Measurements from ENCODE around the gene SLC31A1. TPM values are rescaled to one million over a fixed set of nuclear protein-coding genes. Genes with fewer than 3 reads are reported as not detected.

The SLC31A1 gene
- total RNA-seq (2022; extraction: Qiagen RNA extraction; ENCODE audit: low read depth), result 21.4 to 26.1 TPM (median 23.4 TPM) in 5 replicates

DNA sequence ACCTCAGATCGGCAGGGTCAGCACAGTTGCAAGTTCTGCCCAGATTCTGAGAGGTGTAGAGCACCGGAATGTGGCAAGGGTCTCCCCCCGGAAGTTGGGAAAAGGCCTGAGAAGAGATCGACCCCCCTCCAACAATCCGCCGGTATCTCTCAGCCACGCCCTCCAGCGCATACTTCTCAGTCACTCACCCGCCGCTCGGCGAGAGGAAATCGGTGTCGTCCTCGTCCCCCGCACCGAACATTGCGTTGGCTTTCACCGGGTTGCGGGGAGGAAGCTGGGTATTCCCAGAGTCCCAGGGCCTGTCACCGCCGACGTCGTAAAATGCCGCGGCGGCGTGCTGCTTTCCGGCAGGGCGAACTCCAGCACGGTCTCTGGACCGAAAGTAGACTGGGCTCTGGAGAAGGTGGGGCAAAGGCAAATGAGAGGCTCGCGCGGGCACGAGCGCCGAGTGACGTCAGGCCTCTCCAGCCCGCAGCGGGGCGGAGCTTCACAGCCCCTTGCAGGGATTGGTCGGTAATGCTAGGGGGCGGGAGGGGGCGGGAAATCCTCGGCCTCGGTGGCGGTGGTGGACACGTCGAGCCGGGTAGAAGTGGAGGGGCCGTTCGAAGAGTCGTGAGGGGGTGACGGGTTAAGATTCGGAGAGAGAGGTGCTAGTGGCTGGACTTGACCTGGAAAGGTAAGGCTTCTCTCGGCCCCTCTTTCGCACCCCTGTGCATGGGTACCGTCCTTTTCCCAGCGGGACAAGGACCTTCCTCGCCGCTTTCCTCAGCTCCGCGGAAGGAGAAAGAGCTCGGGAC, at the start of gene SLC31A1, which contains the start of gene FKBP15:
TSS of gene SLC31A1 (plus strand) at position 542 of the 797 bp plus-strand sequence. CDS start 34,605 bp downstream, outside the sequence.
TSS of gene FKBP15 (minus strand) at position 275 of the 797 bp plus-strand sequence. CDS start at position 241, 34 bp downstream.

GRCh38 chr9:113275157-113276131, 54.1 kb downstream of the SLC31A1 start, which contains the start of the genes CDC26 and PRPF4:
TSS of gene CDC26 (minus strand) at chr9:113275572. CDS start at chr9:113272507, 3,065 bp downstream.
TSS of gene PRPF4 (plus strand) at chr9:113275658. CDS start at chr9:113275744, 86 bp downstream.

GRCh38 chr9:113302792-113303418, 81.6 kb downstream of the SLC31A1 start, which contains the start of gene RNF183:
TSS of gene RNF183 (minus strand) at chr9:113303376. CDS start at chr9:113298184, 5,192 bp downstream.

Other genes with a start within 250 kb of the SLC31A1 start
- 0.89 to 1.1 TPM (median 0.98 TPM) in 5 replicates for gene ZNF883, start 209.4 kb upstream of the SLC31A1 start, total RNA-seq (2022; extraction: Qiagen RNA extraction; ENCODE audit: low read depth)
- 1.3 to 1.9 TPM (median 1.8 TPM) in 5 replicates for gene ZFP37, start 164.8 kb upstream of the SLC31A1 start, total RNA-seq (2022; extraction: Qiagen RNA extraction; ENCODE audit: low read depth)
- 6.7 to 8.3 TPM (median 7.4 TPM) in 5 replicates for gene SLC31A2, start 70.5 kb upstream of the SLC31A1 start, total RNA-seq (2022; extraction: Qiagen RNA extraction; ENCODE audit: low read depth)
- 15.4 to 19.6 TPM (median 19.4 TPM) in 5 replicates for gene FKBP15, start 267 bp upstream of the SLC31A1 start, total RNA-seq (2022; extraction: Qiagen RNA extraction; ENCODE audit: low read depth)
- 47.1 to 55.9 TPM (median 52.7 TPM) in 5 replicates for gene CDC26, start 54.0 kb downstream of the SLC31A1 start, total RNA-seq (2022; extraction: Qiagen RNA extraction; ENCODE audit: low read depth)
- gene PRPF4, start 54.1 kb downstream of the SLC31A1 start, total RNA-seq (2022; extraction: Qiagen RNA extraction; ENCODE audit: low read depth), result 61.8 to 63.0 TPM (median 62.3 TPM) in 5 replicates
- gene RNF183, start 81.8 kb downstream of the SLC31A1 start, total RNA-seq (2022; extraction: Qiagen RNA extraction; ENCODE audit: low read depth), result 0.20 TPM in 1 of 5 replicates, not detected in the others
- 1.0 to 1.5 TPM (median 1.4 TPM) in 5 replicates for gene WDR31, start 118.7 kb downstream of the SLC31A1 start, total RNA-seq (2022; extraction: Qiagen RNA extraction; ENCODE audit: low read depth)
- 0.04 to 0.07 TPM (median 0.05 TPM) in 3 of 5 replicates, not detected in the others for gene BSPRY, start 128.0 kb downstream of the SLC31A1 start, total RNA-seq (2022; extraction: Qiagen RNA extraction; ENCODE audit: low read depth)
- 22.5 to 27.5 TPM (median 24.0 TPM) in 5 replicates for gene HDHD3, start 155.4 kb downstream of the SLC31A1 start, total RNA-seq (2022; extraction: Qiagen RNA extraction; ENCODE audit: low read depth)
- 14.7 to 17.7 TPM (median 15.6 TPM) in 5 replicates for gene ALAD, start 179.7 kb downstream of the SLC31A1 start, total RNA-seq (2022; extraction: Qiagen RNA extraction; ENCODE audit: low read depth)
- 106 to 134 TPM (median 123 TPM) in 5 replicates for gene POLE3, start 189.1 kb downstream of the SLC31A1 start, total RNA-seq (2022; extraction: Qiagen RNA extraction; ENCODE audit: low read depth)
- gene C9orf43, start 189.2 kb downstream of the SLC31A1 start, total RNA-seq (2022; extraction: Qiagen RNA extraction; ENCODE audit: low read depth), result 0.45 to 1.2 TPM (median 0.54 TPM) in 5 replicates
- gene RGS3, start 242.2 kb downstream of the SLC31A1 start, total RNA-seq (2022; extraction: Qiagen RNA extraction; ENCODE audit: low read depth), result 24.8 to 30.7 TPM (median 26.6 TPM) in 5 replicates